ENCODE results near the gene OPHN1.
"Not testable (repeated sequence)": the region's sequence is repeated elsewhere in the genome, so short reads cannot be mapped to it uniquely, and the experiment has no call there.

DNA sequence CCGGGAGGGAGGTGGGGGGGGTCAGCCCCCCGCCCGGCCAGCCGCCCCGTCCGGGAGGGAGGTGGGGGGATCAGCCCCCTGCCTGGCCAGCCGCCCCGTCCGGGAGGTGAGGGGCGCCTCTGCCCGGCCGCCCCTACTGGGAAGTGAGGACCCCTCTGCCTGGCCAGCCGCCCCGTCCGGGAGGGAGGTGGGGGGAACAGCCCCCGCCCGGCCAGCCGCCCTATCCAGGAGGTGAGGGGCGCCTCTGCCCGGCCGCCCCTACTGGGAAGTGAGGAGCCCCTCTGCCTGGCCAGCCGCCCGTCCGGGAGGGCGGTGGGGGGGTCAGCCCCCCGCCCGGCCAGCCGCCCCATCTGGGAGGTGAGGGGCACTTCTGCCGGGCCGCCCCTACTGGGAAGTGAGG, 106.5 kb downstream of the OPHN1 start:
- TF ChIP-seq MATR3 (CRISPR knock-in tag; IDR thresholded peaks at IDR 0.05); ZBTB7B (CRISPR knock-in tag; IDR thresholded peaks at IDR 0.05); SP2 (CRISPR knock-in tag; IDR thresholded peaks at IDR 0.05); EEA1 (CRISPR knock-in tag; IDR thresholded peaks at IDR 0.05; ENCODE audit: borderline replicate concordance); ETS1 (CRISPR knock-in tag; IDR thresholded peaks at IDR 0.05): not testable (repeated sequence)
- TF ChIP-seq, protein P1, sequence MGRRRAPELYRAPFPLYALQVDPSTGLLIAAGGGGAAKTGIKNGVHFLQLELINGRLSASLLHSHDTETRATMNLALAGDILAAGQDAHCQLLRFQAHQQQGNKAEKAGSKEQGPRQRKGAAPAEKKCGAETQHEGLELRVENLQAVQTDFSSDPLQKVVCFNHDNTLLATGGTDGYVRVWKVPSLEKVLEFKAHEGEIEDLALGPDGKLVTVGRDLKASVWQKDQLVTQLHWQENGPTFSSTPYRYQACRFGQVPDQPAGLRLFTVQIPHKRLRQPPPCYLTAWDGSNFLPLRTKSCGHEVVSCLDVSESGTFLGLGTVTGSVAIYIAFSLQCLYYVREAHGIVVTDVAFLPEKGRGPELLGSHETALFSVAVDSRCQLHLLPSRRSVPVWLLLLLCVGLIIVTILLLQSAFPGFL (CRISPR knock-in tag; IDR thresholded peaks at IDR 0.05), result not testable (repeated sequence)

All from HepG2 (cell line).